ENCODE results near the gene NFATC2IP.

GRCh38 chr16:28975158-28975599 lies 24.4 kb downstream of the NFATC2IP start:
- TF ChIP-seq POLR2A (IDR thresholded peaks at IDR 0.05) (no peak), CTCF (IDR thresholded peaks at IDR 0.05) (no peak)

Data from uterus (tissue), 2 donors.